ENCODE data around the gene TIRAP. TPM values are rescaled to one million over a fixed set of nuclear protein-coding genes. Genes with fewer than 3 reads are reported as not detected.

The TIRAP gene
- total RNA-seq, 1 donor, result 9.8 TPM

DNA sequence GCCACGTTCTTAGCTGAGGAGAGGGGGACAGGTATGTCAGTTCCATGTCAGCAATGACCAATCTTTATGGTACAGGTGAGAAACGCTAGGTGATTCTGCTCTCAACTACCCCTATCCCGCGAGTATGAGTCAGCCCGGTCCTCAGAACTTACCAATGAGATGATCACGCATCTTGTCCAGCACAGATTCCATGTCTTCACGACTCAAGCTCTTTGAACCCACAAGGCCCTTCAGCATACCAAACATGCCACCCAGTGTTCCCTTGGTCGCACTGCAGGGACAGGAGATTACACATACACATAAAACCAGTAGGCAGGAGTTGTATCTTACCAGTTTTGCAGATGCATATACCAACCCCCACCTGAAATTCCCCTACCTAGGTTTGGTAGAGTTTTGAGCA, 17.1 kb upstream of the TIRAP start:
- Histone ChIP-seq H3K4me2 (ENCODE audit: insufficient read depth, low read length) (no peak overlapping the region), H2AFZ (ENCODE audit: low read length) (no peak overlapping the region), H3K4me3 (ENCODE audit: insufficient read depth, low read length) (no peak overlapping the region), H3K27ac (ENCODE audit: low read depth, low read length) (no peak overlapping the region), H3K36me3 (ENCODE audit: insufficient read depth, low read length) (peaks cover 66% of the 10 kb centered on the region), H3K9me3 (ENCODE audit: low read depth, low read length) (no peaks in the 10 kb centered on the region), H3K4me1 (ENCODE audit: insufficient read depth, low read length) (peaks cover 16% of the 10 kb centered on the region), H3K27me3 (ENCODE audit: insufficient read depth, low read length) (no peaks in the 10 kb centered on the region), H4K20me1 (ENCODE audit: insufficient read depth, low read length) (no peaks in the 10 kb centered on the region), H3K79me2 (ENCODE audit: insufficient read depth, low read length) (peaks cover 46% of the 10 kb centered on the region)
- DNase-seq (ENCODE audit: insufficient read length, low spot score, missing footprints), result no peak
- TF ChIP-seq, protein P1, sequence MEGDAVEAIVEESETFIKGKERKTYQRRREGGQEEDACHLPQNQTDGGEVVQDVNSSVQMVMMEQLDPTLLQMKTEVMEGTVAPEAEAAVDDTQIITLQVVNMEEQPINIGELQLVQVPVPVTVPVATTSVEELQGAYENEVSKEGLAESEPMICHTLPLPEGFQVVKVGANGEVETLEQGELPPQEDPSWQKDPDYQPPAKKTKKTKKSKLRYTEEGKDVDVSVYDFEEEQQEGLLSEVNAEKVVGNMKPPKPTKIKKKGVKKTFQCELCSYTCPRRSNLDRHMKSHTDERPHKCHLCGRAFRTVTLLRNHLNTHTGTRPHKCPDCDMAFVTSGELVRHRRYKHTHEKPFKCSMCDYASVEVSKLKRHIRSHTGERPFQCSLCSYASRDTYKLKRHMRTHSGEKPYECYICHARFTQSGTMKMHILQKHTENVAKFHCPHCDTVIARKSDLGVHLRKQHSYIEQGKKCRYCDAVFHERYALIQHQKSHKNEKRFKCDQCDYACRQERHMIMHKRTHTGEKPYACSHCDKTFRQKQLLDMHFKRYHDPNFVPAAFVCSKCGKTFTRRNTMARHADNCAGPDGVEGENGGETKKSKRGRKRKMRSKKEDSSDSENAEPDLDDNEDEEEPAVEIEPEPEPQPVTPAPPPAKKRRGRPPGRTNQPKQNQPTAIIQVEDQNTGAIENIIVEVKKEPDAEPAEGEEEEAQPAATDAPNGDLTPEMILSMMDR (IDR thresholded peaks at IDR 0.05; ENCODE audit: extremely low read depth, low read depth, low read length), result peak; percentile 32

DNA sequence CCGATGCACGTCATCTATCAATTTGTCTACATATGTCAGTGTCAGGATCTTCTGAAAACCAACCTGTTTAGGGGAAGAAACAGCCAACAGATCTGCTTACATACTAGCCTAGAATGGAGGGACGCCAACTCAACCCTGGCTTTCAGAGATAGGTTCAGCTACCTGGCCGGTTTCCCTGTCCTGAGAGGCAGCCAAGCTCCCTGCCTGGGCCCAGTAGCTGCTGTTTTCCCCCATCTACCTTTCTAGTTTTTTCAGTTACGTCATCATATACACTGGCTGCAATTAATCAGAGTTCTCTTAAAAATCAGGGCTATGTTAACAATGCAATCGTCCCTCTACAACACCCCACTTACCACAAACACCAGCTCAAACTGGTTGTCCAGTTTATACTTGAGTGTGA, 15.2 kb upstream of the TIRAP start:
- peaks cover 16% of the 10 kb centered on the region for H3K4me1 ChIP-seq (ENCODE audit: insufficient read depth, low read length)
- H3K4me3 ChIP-seq (ENCODE audit: insufficient read depth, low read length), result peak overlapping the region; percentile 86
- H3K27me3 ChIP-seq (ENCODE audit: insufficient read depth, low read length), result no peaks in the 10 kb centered on the region
- no peaks in the 10 kb centered on the region for H3K9me3 ChIP-seq (ENCODE audit: low read depth, low read length)
- peak overlapping the region; percentile 94 for H3K4me2 ChIP-seq (ENCODE audit: insufficient read depth, low read length)
- H4K20me1 ChIP-seq (ENCODE audit: insufficient read depth, low read length), result no peaks in the 10 kb centered on the region
- peaks cover 48% of the 10 kb centered on the region for H3K79me2 ChIP-seq (ENCODE audit: insufficient read depth, low read length)
- DNase-seq (ENCODE audit: insufficient read length, low spot score, missing footprints), result no peak
- TF ChIP-seq, protein P1 (IDR thresholded peaks at IDR 0.05; ENCODE audit: extremely low read depth, low read depth, low read length), result no peak
- H3K36me3 ChIP-seq (ENCODE audit: insufficient read depth, low read length), result peaks cover 48% of the 10 kb centered on the region
- H3K27ac ChIP-seq (ENCODE audit: low read depth, low read length), result peak overlapping the region; percentile 85
- H2AFZ ChIP-seq (ENCODE audit: low read length), result no peak overlapping the region

DNA sequence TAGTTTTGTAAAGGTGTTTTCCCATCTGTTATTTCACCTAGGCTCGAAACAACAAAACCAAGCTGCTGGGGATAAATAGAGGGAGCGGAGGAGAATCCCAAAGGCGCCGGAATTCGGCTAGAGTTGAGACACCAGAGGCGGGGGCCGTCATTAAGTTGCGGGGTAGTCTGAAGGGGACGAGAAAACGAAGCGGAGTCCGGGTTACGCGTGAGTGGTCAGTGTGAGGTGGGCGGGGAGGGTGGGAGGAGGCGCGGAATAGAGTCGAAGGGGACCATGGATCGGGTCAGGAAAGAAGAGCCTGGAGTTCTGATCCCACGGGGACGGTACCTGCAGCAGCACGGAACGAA, 14.6 kb upstream of the TIRAP start:
- H3K9me3 ChIP-seq (ENCODE audit: low read depth, low read length), result no peaks in the 10 kb centered on the region
- peak overlapping the region; percentile 81 for H2AFZ ChIP-seq (ENCODE audit: low read length)
- H4K20me1 ChIP-seq (ENCODE audit: insufficient read depth, low read length), result no peaks in the 10 kb centered on the region
- peak overlapping the region; percentile 86 for H3K4me3 ChIP-seq (ENCODE audit: insufficient read depth, low read length)
- H3K27me3 ChIP-seq (ENCODE audit: insufficient read depth, low read length), result no peaks in the 10 kb centered on the region
- H3K4me1 ChIP-seq (ENCODE audit: insufficient read depth, low read length), result peaks cover 16% of the 10 kb centered on the region
- peaks cover 48% of the 10 kb centered on the region for H3K79me2 ChIP-seq (ENCODE audit: insufficient read depth, low read length)
- peaks cover 44% of the 10 kb centered on the region for H3K36me3 ChIP-seq (ENCODE audit: insufficient read depth, low read length)
- H3K4me2 ChIP-seq (ENCODE audit: insufficient read depth, low read length), result peak overlapping the region; percentile 94
- TF ChIP-seq, protein P1 (IDR thresholded peaks at IDR 0.05; ENCODE audit: extremely low read depth, low read depth, low read length), result no peak
- peak; percentile 93 for DNase-seq (ENCODE audit: insufficient read length, low spot score, missing footprints)
- H3K27ac ChIP-seq (ENCODE audit: low read depth, low read length), result peak overlapping the region; percentile 85

DNA sequence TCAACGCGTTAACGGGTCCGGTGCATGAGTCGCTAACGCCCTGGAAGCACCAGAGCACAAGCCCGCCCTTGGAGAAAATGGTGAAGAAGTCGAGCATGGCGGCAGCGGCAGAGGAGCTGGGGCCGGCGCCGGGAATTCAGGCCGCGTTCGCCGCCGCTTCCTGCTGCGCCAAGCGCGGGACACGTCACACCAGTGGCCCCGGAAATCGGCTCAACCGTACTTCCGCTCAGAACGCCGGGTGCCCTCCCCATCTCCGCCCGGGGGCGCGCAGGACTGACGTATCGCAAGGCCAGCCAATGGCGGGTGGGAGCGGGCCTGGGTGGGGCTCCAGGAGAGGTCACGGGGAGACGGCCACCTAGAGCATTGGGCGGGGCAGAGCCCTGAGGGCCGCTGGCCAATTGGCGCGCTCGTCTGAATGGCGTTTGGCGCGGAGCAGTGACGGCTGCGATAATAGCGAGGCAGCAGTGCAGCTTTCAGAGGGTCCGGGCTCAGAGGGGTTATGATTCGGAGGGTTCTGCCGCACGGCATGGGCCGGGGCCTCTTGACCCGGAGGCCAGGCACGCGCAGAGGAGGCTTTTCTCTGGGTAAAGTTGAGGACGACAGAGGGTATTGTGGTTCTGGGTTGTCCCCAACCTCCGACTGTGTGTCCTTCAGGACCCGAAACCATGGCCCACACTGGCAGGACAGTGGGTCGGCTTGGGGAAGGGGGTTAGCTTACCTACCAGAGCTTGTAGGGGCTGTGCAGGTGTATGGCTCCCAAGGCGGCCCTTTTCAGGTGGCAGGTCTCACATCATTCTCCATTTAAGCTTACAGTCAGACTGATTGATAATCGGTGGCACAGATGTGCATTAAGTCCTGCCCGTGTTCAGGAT, 13.9 kb upstream of the TIRAP start, which contains the start of the genes FOXRED1 and SRPRA:
Gene FOXRED1 (plus strand): TSS at position 447 of the 872 bp plus-strand sequence. CDS start 53 bp downstream, at position 500.
Gene SRPRA (minus strand): TSS at position 188 of the 872 bp plus-strand sequence. CDS start 91 bp downstream, at position 97.
- no peaks in the 10 kb centered on the region for H4K20me1 ChIP-seq (ENCODE audit: insufficient read depth, low read length)
- no peaks in the 10 kb centered on the region for H3K9me3 ChIP-seq (ENCODE audit: low read depth, low read length)
- H3K79me2 ChIP-seq (ENCODE audit: insufficient read depth, low read length), result peaks cover 48% of the 10 kb centered on the region
- H2AFZ ChIP-seq (ENCODE audit: low read length), result peak within 1 kb of the TSS; percentile 94
- peak within 1 kb of the TSS; percentile 86 for H3K4me3 ChIP-seq (ENCODE audit: insufficient read depth, low read length)
- no peaks in the 10 kb centered on the region for H3K27me3 ChIP-seq (ENCODE audit: insufficient read depth, low read length)
- TF ChIP-seq, protein P1 (IDR thresholded peaks at IDR 0.05; ENCODE audit: extremely low read depth, low read depth, low read length), result no peak
- H3K36me3 ChIP-seq (ENCODE audit: insufficient read depth, low read length), result peaks cover 44% of the 10 kb centered on the region
- peak within 1 kb of the TSS; percentile 99 for H3K4me2 ChIP-seq (ENCODE audit: insufficient read depth, low read length)
- DNase-seq (ENCODE audit: insufficient read length, low spot score, missing footprints), result peak; percentile 100
- H3K27ac ChIP-seq (ENCODE audit: low read depth, low read length), result peak within 1 kb of the TSS; percentile 92
- H3K4me1 ChIP-seq (ENCODE audit: insufficient read depth, low read length), result peaks cover 16% of the 10 kb centered on the region

Data from osteoblast (primary cell).